GM12878 (cell line): ENCODE results near the gene BTBD1. TPM values are rescaled to one million over a fixed set of nuclear protein-coding genes. Genes with fewer than 3 reads are reported as not detected.

Experiments
- BRCA1 ChIP-seq: IDR thresholded peaks from 2 replicates; pipeline ENCODE4 v1.6.1; 2011; ENCODE audit warnings: low read depth, low read length, improper control_type of control experiment
- CREB1 ChIP-seq: IDR thresholded peaks from 2 replicates; pipeline ENCODE4 v1.6.1; 2012; ENCODE audit warnings: low read depth, mild to moderate bottlenecking, inconsistent platforms
- HDAC2 ChIP-seq: fragments of 200-600 bp; sonication (generic); IDR thresholded peaks from 2 replicates; pipeline ENCODE4 v1.6.1; 2017
- JUNB ChIP-seq: IDR thresholded peaks from 2 replicates; pipeline ENCODE4 v1.6.1; 2016; ENCODE audit warnings: antibody characterized with exemption, mild to moderate bottlenecking
- KLF5 ChIP-seq: fragments of 450-650 bp; IDR thresholded peaks from 2 replicates; pipeline ENCODE4 v1.6.1; 2014; ENCODE audit warnings: mild to moderate bottlenecking; ENCODE audit not compliant: partially characterized antibody
- MLLT1 ChIP-seq: fragments of 450-650 bp; IDR thresholded peaks from 2 replicates; pipeline ENCODE4 v1.6.1; 2016; ENCODE audit warnings: mild to moderate bottlenecking
- NBN ChIP-seq: fragments of 450-650 bp; IDR thresholded peaks from 2 replicates; pipeline ENCODE4 v1.6.1; 2016
- POLR2A ChIP-seq: IDR thresholded peaks from 2 replicates; pipeline ENCODE4 v1.6.1; 2011; ENCODE audit warnings: low read depth, mild to moderate bottlenecking, low read length
- RAD51 ChIP-seq: fragments of 450-650 bp; IDR thresholded peaks from 2 replicates; pipeline ENCODE4 v1.6.1; 2016; ENCODE audit warnings: moderate library complexity, mild to moderate bottlenecking, inconsistent platforms
- RELA ChIP-seq: fragments of 450-650 bp; IDR thresholded peaks from 2 replicates; pipeline ENCODE4 v1.8.0; 2014; ENCODE audit warnings: borderline replicate concordance; ENCODE audit not compliant: partially characterized antibody
- STAT1 ChIP-seq: fragments of 450-650 bp; conservative IDR thresholded peaks from 2 replicates; pipeline ENCODE4 v1.6.1; 2014; ENCODE audit warnings: antibody characterized with exemption, mild to moderate bottlenecking
- TAF1 ChIP-seq: IDR thresholded peaks from 2 replicates; pipeline ENCODE4 v1.6.1; 2011; ENCODE audit warnings: mild to moderate bottlenecking, low read depth, low read length, borderline replicate concordance
- YBX1 ChIP-seq: fragments of 450-650 bp; IDR thresholded peaks from 2 replicates; pipeline ENCODE4 v1.6.1; 2016; ENCODE audit warnings: antibody characterized with exemption
- polyA plus RNA-seq, 11 experiments: library from polyadenylated mRNA; depleted of rRNA in 4 of 11; unstranded in 6 of 11; stranded (reverse) in 5 of 11; fragments of >200 nt; fragmentation: Nextera tagmentation in 4 of 11; fragmentation: Illumina TruSeq in 1 of 11; extraction: Ambion mirVana in 4 of 11; extraction: Trizol in 1 of 11; gene quantifications; 1 replicate in 1 of 11; 2 replicates in 10 of 11; pipeline versions ENCODE4 v1.2.1 to v1.2.3, GENCODE V29; 2011 to 2016; ENCODE audit warnings: inconsistent platforms in 2 of 11, missing spikeins in 2 of 11, low read depth in 1 of 11
- total RNA-seq, 4 experiments: library from RNA; depleted of rRNA in 3 of 4; stranded (reverse); fragments of >200 nt in 3 of 4; fragmentation: Illumina TruSeq in 1 of 4; extraction: Trizol in 1 of 4; gene quantifications; 2 replicates each; pipeline versions ENCODE4 v1.2.1 to v1.2.3, GENCODE V29; 2013 to 2021
- TF ChIP-seq, protein P1 (sequence below): fragments of 450-650 bp; formaldehyde crosslinking; IDR thresholded peaks from 2 replicates; pipeline ENCODE4 v1.5.0; 2022; ENCODE audit warnings: mild to moderate bottlenecking, missing genetic modification characterization
- TF ChIP-seq, protein P2 (sequence below): IDR thresholded peaks from 2 replicates; pipeline ENCODE4 v1.6.1; 2012; ENCODE audit warnings: low read depth, low read length, improper control_type of control experiment

The BTBD1 gene
- total and polyA plus RNA-seq, 10 of the 15 experiments (the other 5 are each of a cell fraction or from before 2014, with no cell fraction given), result 17.5 to 90.4 (median 73.1) TPM

GRCh38 chr15:82985688-82986441 is 81.2 kb downstream of the BTBD1 start, which contains the start of gene RAMAC (continued):
- TF ChIP-seq, protein P1, sequence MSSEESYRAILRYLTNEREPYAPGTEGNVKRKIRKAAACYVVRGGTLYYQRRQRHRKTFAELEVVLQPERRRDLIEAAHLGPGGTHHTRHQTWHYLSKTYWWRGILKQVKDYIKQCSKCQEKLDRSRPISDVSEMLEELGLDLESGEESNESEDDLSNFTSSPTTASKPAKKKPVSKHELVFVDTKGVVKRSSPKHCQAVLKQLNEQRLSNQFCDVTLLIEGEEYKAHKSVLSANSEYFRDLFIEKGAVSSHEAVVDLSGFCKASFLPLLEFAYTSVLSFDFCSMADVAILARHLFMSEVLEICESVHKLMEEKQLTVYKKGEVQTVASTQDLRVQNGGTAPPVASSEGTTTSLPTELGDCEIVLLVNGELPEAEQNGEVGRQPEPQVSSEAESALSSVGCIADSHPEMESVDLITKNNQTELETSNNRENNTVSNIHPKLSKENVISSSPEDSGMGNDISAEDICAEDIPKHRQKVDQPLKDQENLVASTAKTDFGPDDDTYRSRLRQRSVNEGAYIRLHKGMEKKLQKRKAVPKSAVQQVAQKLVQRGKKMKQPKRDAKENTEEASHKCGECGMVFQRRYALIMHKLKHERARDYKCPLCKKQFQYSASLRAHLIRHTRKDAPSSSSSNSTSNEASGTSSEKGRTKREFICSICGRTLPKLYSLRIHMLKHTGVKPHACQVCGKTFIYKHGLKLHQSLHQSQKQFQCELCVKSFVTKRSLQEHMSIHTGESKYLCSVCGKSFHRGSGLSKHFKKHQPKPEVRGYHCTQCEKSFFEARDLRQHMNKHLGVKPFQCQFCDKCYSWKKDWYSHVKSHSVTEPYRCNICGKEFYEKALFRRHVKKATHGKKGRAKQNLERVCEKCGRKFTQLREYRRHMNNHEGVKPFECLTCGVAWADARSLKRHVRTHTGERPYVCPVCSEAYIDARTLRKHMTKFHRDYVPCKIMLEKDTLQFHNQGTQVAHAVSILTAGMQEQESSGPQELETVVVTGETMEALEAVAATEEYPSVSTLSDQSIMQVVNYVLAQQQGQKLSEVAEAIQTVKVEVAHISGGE (CRISPR knock-in tag), result no peak
- TF ChIP-seq STAT1 (no peak), TAF1 (peak; percentile 45; the same call in 1 of the 2 replicates), YBX1 (no peak), CREB1 (0 out of 2 replicates have a peak, but pooled peaks have one; percentile 23), MLLT1 (peak; percentile 74), RELA (peak; percentile 63), BRCA1 (peak; percentile 69), NBN (0 out of 2 replicates have a peak, but pooled peaks have one; percentile 39), JUNB (no peak), POLR2A (peak; percentile 88), RAD51 (peak; percentile 77), KLF5 (no peak), HDAC2 (0 out of 2 replicates have a peak, but pooled peaks have one; percentile 46)
- TF ChIP-seq, protein P2, sequence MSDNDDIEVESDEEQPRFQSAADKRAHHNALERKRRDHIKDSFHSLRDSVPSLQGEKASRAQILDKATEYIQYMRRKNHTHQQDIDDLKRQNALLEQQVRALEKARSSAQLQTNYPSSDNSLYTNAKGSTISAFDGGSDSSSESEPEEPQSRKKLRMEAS, result peak; percentile 68; the same call in 1 of the 2 replicates
